Upper lobe of right lung (tissue), 1 donor: ENCODE measurements around the gene RAB20. TPM values are rescaled to one million over a fixed set of nuclear protein-coding genes. Genes with fewer than 3 reads are reported as not detected.

Experiments used
- ATAC-seq: fragments of 200-7000 bp; cut with Tn5 transposase; one replicate; pipeline ENCODE4 v1.9.1; 2020; ENCODE audit warnings: mild to moderate bottlenecking, moderate library complexity
- DNase-seq: peaks from one replicate; pipeline ENCODE4 v3.0.0-alpha.2; 2020
- H3K27ac ChIP-seq: fragments of 200-600 bp; one replicate; pipeline ENCODE4 v1.8.0; 2022
- H3K27me3 ChIP-seq: fragments of 200-600 bp; one replicate; pipeline ENCODE4 v1.8.0; 2022; ENCODE audit warnings: mild to moderate bottlenecking
- H3K36me3 ChIP-seq: fragments of 200-600 bp; one replicate; pipeline ENCODE4 v1.8.0; 2022
- H3K4me1 ChIP-seq: fragments of 200-600 bp; one replicate; pipeline ENCODE4 v1.8.0; 2022
- H3K4me3 ChIP-seq: fragments of 200-600 bp; one replicate; pipeline ENCODE4 v1.8.0; 2022; ENCODE audit warnings: mild to moderate bottlenecking
- H3K9me3 ChIP-seq: fragments of 200-600 bp; one replicate; pipeline ENCODE4 v1.8.0; 2022
- CTCF ChIP-seq: fragments of 200-600 bp; IDR thresholded peaks from one replicate; pipeline ENCODE4 v1.8.0; 2022; ENCODE audit warnings: antibody characterized with exemption
- intact Hi-C: fragments of 100-400 bp; cut with DNase I; formaldehyde crosslinking; loops from one replicate; pipeline ENCODE4 v1.11.0; 2022
- total RNA-seq: library from RNA; stranded (reverse); fragmentation: NEBNext Ultra II Directional; extraction: Animal tissue kit (Norgen Biotek cat#: 25700); gene quantifications from one replicate; pipeline ENCODE4 v1.2.1, GENCODE V29; 2021
- donor health status: DM: no; HTN: yes; CAD: no; lungs with severe emphysema.

The RAB20 gene
- total RNA-seq, 1 donor from 2014 or later, result 52.4 TPM

- no peak for TF ChIP-seq CTCF
- Histone ChIP-seq H3K27ac (no peak overlapping the region), H3K36me3 (no peaks in the 10 kb centered on the region), H3K9me3 (no peaks in the 10 kb centered on the region), H3K27me3 (no peaks in the 10 kb centered on the region), H3K4me1 (no peaks in the 10 kb centered on the region), H3K4me3 (no peak overlapping the region)
- intact Hi-C loops, result loop anchor here (10.0 kb wide), 1 partner anchor 225 kb away; no protein-coding TSS in a partner anchor
- ATAC-seq, result peak; percentile 34
- DNase-seq, result no peak
These were observed 28.4 kb upstream of the RAB20 start for GRCh38 chr13:110589793-110590390.

DNA sequence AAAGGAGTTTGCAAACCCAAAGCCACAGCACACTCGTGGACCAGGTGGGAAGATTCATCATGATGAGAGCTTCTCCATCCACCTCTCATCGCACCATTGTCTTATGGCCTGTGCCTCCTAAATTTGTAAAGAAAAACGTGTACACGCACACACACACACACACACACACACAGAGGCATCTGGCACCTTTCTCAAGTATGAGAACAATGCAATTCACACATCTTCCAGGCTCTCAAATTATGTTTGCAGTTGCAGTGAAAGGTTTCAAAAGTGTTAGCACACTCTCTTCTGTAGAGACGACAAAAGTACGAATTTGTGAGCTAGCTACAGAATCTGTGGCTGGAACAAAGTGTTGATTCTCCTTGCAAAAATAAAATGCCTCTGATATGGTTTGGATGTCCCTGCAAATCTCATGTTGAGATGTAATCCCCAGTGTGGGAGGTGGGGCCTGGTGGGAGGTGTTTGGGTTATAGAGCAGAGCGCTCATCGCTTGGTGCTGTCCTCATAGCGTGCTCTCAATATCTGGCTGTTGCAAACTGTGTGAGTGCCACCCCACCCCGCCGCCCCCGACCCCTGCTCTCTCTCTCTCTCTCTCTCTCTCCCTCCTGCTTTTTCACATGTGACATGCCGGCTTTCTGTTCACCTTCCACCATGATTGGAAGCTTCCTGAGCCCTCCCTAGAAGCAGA, 21.8 kb upstream of the RAB20 start:
- intact Hi-C loops, result loop anchor here (10.0 kb wide), 1 partner anchor 231 kb away; no protein-coding TSS in a partner anchor
- Histone ChIP-seq H3K27me3 (no peaks in the 10 kb centered on the region), H3K4me1 (no peaks in the 10 kb centered on the region), H3K9me3 (no peaks in the 10 kb centered on the region), H3K27ac (no peak overlapping the region), H3K4me3 (no peak overlapping the region), H3K36me3 (no peaks in the 10 kb centered on the region)
- ATAC-seq (no peak), DNase-seq (no peak)
- no peak for TF ChIP-seq CTCF

DNA sequence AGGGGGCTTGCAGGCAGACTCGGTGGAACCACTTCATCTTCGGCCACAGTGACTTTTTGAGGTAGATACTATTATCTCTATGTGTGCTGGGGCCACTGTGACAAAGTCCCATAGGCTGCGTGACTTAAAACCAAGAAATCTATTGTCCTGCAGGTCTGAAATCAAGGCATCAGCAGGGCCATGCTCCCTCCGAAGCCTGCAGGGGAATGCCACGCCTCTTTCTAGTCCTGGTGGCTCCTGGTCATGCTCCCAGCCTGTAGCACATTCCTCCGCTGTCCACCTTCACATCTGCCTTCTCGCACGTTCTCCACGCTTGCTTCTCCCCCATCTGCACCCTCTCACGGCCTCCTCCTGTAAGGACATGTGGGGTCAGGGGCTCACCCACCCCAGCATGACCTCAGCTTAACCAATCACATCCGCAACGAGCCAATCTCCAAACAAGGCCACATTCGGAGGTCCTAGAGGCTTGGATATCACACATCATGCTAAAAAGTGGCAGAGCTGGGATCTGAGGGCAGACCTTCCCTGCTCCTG, 21.0 kb upstream of the RAB20 start:
- Histone ChIP-seq H3K4me1 (no peaks in the 10 kb centered on the region), H3K27ac (no peak overlapping the region), H3K9me3 (no peaks in the 10 kb centered on the region), H3K36me3 (no peaks in the 10 kb centered on the region), H3K4me3 (no peak overlapping the region), H3K27me3 (no peaks in the 10 kb centered on the region)
- DNase-seq (no peak), ATAC-seq (peak; percentile 23)
- TF ChIP-seq CTCF, result no peak
- intact Hi-C loops, result loop anchor here (10.0 kb wide), 1 partner anchor 232 kb away; no protein-coding TSS in a partner anchor

GRCh38 chr13:110581506-110582185, 20.1 kb upstream of the RAB20 start:
- no peak overlapping the region for H3K4me3 ChIP-seq
- intact Hi-C loops, result loop anchor here (10.0 kb wide), 1 partner anchor 233 kb away; no protein-coding TSS in a partner anchor
- no peaks in the 10 kb centered on the region for H3K36me3 ChIP-seq
- no peaks in the 10 kb centered on the region for H3K9me3 ChIP-seq
- H3K27me3 ChIP-seq, result no peaks in the 10 kb centered on the region
- TF ChIP-seq CTCF, result no peak
- no peaks in the 10 kb centered on the region for H3K4me1 ChIP-seq
- no peak for DNase-seq
- ATAC-seq, result peak; percentile 36
- H3K27ac ChIP-seq, result no peak overlapping the region

GRCh38 chr13:110580800-110581199, 19.3 kb upstream of the RAB20 start:
- Histone ChIP-seq H3K4me1 (peaks cover under 1% of the 10 kb centered on the region), H3K36me3 (no peaks in the 10 kb centered on the region), H3K4me3 (no peak overlapping the region), H3K27me3 (no peaks in the 10 kb centered on the region), H3K9me3 (no peaks in the 10 kb centered on the region), H3K27ac (no peak overlapping the region)
- DNase-seq (no peak), ATAC-seq (no peak)
- intact Hi-C loops, result loop anchor here (10.0 kb wide), 1 partner anchor 234 kb away; no protein-coding TSS in a partner anchor
- TF ChIP-seq CTCF, result no peak
